Activated CD4-positive, alpha-beta T cell treated with anti-CD3 and anti-CD28 coated beads for 48 hours (primary cell): ENCODE results near the gene AUTS2.
A peak's percentile ranks its signal among the peaks of the same experiment; 100 is the strongest.
"Not testable (repeated sequence)": the region's sequence is repeated elsewhere in the genome, so short reads cannot be mapped to it uniquely, and the experiment has no call there.

Experiments
- DNase-seq: peaks from one replicate; pipeline ENCODE4 v3.0.0-alpha.2; 2020

AUTS2 gene

DNA sequence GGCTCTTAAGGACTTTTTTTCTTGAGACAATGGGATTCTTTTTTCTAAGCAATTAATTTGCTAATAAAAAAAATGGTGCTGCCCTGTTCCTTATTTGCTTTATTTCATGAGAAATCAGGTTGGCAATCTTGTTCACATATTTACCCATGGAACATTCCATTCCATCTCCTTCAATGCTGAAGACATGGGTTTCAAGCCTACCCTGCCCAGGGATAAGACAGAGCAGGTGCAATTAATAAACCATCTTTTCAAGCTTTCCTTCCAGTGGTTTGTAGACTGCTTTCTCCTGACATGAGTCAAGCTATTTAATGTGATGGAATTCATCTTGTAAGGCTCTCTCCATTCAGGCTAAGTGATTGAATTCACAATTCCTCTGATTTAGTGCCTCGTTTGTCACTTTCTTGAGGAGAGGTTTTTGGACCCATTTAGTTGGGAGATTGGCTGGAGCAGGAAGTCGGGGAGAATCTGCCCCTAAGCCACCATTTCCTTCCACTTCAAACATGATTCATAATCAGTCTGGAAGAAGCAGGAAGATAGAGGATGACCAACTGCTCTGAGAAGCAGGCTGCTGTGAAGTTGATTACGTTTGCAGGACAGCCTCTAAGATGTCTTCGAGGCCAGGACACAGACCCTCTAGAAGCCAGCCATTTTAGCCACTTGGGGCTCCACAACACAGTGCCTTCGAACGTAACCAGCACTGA is 981.3 kb downstream of the AUTS2 start:
- no peak for DNase-seq

DNA sequence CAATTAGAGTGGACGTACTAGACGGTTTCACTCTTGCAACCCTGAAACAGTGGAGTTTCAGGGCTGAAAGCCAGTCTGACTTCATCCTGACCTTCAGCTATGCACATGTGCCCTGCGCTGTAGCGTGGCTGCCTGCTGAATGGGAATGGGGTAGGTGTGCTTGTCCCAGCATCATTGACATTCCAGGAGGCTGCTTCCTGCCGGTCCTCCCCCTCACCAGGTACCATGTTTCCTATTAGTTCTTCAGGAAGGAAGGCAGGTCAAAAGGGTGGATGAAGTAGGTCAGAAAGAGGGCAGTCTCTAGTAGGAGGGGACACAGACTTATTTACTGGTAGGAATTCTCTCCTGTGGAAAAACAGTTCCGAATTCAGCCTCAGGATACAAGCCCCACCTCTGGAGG is 981.9 kb downstream of the AUTS2 start:
- no peak for DNase-seq

DNA sequence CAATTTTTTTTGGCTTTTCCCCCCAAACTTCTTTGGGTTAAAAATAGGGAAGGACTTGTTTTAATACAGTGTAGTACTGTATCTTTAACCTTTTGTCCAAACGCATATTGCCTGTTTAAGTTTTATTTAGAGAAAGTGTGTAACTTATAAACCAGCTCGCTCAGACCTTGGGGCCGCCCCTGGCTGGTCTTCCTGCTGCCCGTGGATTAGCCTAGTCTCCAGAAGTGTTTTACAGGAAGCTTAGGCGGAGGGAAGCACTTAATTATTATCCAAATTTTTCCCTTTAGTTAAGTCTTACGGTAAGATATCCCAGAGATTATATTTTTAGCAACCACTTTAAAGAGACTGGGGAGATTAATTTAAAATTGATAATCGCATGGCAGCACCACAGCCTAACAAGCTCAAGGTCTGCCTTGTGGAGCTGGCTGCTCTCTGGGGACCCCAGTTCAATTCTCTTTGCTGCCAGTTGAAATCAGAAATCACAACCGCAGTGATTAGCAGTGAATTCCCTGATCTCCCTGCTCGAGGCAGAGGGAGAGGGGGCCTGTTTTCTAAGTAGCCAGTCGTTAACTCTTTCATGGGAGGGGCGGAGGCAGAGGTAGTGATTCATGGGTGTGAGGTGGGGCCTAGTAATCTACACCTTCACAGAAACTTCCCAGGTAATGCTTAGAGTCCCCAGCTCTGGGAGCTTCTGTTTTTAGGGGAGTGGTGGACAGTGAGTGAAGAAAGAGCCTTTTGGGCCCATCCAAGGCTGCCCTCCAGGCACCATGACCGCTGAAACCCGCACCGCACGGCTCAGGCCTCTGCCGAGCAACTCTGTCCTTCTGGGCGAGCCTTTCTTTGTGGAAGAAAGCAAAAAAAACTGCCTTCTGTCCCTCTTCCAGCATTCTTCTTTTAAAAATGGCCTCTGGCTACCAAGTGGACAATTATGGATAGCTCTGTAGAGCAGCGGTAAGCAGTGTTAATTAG is 984.9 kb downstream of the AUTS2 start:
- DNase-seq = no peak

DNA sequence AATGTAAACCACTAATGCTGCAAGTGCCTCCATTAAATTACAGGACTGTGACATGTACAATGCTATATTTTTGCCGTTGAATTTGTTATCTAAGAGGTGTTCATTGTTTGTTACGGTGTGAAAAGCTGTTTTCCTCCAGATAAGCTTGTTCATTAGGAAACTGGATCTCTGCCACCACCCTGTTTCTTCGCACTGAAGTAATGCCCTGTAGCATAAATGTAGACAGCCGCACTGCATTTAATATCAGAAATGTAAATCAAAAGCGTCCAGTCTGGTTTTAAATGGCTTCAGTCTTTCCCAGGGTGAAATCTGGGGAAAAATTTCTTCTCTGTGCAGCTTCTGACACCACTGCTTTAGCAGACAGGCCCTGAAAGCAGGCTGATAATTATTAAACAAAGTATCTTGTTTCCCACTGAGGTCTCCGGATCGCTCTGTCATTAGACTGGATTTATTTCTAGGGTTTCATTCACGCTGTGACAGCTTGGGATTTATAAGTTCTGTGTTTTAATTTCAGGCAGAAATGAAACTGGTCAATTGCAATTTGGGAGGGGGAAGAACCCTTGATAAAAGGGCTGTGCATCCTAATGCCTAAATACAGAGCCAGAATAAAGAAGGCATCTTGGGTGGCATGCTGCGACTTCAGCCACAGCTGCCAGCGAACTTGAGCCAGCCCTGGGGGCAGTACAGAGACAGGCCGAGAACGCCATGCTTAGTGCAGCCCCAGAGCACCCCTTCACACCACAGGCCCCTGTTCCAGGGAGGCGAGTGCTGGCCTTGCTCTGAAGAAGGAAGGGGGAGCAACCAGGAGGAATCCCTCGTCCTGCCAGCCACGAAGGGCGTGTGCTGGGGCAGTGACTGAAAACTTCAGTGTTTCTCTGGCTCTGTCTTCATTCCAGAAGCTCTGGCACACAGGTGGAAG is 985.9 kb downstream of the AUTS2 start:
- DNase-seq = no peak

DNA sequence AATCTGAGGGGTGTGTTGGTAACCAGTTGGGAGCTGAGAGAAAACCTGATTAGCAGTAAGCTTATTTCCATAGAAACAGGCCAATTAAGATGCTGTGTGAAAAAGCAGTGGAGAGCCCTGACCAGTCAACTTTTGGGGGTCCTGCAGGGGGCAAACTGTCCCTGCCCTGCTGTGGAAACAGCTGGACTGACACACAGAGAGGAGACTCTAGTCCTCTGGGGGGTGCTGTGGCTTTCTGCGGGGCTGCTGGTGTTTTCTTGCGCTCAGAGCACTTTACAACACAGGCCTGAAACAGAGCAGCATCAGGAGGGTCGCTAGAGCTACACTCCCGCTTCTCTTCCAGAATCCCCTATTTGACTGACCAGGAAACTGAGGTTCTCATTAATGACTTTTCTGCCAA is 986.8 kb downstream of the AUTS2 start:
- DNase-seq = no peak

DNA sequence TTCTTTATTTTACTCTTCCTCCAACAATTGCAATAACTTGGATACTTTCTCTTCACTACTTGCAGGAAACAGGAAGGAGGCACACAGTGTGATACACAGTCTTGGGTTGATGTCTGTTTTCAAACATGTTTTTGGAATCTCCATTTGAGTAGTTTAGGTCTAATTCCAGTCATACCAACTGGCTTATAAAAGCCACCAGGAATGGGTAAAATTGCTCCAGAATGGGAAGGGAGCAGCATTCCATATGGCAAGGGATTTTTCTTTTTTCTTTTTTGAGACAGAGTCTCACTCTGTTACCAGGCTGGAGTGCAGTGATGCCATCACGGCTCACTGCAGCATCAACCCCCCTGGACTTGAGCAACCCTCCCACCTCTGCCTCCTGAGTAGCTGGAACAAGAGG is 988.5 kb downstream of the AUTS2 start:
- DNase-seq = no peak

DNA sequence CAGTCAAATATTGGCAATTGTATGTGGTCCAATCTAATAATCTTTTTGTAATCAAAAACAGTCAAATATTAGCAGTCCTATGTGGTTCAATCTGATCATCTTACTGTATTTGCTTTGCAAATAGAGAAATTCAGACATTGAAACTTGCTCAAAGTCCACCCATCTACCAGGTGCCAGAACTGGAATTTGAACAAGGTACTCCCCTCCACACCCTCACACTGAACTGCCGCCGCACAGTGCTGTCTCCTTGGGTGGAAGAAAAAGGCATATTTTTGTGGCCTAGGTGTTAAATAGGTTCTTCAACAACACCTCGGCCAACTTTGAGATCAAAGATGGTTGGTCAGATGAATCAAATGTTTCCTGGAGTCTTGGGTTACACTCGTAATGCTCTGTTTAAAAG is 989.5 kb downstream of the AUTS2 start:
- no peak for DNase-seq

DNA sequence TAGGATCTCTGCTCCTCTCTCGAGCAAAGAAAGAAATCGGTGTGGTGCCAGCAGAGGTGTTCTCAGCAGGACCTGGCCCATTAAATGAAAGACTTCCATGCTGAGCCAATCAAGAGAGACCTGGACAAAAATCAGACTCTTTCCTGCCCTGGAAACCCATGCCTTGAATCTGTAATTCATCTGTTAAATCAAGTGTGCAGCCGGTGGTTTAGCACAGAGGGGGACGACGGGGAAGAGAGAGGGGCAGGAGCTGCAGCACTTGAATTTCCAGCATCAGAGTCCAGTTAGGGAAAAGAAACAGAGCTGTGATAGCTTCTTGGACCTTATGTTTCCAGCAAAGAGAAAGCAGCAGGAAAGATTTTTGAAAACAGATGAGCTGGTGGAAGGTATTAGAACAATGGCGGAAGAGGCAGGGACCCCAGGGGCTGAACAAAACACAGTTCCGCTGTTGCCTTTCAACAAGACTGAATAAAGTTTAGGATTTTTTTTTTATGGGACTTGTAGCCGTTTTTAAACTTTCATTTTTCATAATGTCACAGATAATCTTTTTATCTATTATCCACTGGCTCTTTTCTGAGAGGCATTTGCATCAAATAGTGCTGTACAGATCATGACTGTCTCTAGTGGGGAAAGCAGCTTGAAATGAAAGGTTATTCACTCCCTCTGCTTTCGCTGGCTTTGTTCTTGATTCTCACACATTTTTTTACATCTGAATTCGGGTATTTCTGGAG is 990.1 kb downstream of the AUTS2 start:
- DNase-seq = no peak

DNA sequence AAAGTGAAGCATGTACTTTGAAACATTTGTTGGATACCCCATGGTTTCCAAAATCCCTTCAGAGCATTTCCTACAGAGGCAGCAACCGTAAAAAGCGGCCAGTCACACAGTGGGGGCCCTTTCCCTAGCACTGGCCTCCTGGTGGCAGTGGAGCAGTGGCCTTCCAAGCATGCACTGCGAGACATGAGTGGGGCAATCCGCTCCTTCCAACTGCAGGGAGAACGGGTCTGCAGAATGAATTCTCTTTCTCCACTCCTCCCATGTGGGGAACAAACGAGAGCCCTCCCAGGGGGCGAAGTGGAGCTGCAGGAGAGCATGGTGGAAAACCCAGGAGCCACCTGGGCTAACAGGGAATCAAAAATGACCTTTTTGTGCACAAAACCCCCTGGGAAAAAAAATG is 990.7 kb downstream of the AUTS2 start:
- no peak for DNase-seq

DNA sequence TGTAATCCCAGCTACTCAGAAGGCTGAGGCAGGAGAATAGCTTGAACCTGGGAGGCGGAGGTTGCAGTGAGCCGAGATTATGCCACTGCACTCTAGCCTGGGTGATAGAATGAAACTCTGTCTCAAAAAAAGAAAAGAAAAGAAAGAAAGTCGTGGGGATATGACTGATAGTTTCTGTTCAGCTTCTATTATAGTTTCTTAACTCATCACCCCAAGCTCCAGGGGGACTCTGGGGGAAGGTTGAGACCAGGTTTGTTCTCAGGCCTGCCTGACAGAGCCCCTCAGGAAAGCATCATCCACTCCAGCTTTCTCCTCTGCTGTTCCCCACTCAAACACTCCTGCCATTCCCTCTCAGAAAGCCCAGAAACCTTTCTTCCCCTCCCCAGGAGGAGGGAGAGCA is 991.3 kb downstream of the AUTS2 start:
- DNase-seq = no peak

DNA sequence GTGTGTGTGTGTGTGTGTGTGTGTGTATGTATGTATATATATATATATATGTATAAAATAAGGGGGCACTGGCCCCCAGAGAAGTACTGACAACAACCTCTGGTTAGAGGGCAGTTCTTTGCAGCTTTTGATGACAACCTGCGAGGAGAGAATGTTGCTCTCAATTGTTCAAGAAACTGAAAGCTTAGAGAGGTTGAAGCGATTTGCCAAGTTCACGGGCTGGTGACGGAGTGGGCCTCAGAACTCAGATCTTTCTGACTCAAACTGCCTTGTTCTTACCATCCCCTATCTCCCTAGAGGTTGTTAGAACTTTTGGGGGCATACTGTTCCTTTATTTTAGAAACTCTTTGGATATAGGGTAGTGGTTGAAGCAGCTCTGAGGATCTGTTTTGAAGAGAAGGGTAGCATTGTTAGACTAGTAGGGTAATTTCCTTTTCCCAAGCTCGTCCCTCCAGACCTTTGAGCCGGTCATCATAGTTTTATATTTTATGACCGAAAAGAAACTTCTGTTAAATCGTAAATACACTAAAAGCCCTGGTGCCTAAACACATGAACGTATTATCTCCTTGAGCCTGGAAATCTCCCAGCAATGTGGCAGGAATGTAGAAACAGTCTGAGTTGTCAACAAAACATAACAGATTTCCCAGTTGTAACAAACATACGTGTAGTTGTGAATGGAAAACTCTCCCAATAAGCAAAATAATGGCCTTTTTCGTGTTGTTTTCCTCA is 992.0 kb downstream of the AUTS2 start:
- DNase-seq = no peak

DNA sequence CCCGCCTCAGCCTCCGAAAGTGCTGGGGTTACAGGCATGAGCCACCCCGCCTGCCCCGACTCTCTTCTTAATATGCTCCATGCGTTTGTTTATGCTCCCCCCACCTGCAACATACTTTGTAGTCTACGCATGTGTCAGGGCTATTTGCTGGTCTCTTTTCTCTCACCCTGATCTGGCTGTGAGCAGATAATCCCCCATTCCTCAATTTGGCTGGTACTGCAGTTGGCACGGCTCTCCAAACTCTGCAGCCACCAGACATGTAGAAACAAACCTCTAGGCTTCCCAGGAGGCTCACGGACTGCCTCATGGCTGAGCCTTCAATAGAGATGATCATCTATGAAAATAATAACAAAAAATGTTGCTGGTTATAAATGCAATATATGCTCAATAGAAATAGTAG is 993.4 kb downstream of the AUTS2 start:
- DNase-seq = no peak

DNA sequence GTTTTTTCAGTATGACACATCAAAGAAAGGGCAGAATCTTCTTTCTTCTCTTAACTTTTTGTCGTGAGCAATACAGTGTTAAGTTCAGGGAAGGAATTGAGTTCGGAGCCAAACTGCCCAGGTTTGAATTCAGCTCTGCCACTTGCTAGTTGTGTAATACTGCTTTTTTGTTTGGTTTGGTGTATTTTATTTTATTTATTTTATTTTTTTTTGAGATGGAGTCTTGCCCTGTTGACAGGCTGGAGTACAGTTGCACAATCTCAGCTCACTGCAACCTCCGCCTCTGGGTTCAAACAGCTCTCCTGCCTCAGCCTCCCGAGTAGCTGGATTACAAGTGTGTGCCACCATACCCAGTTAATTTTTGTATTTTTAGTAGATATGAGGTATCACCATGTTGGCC is 993.9 kb downstream of the AUTS2 start:
- DNase-seq = no peak

DNA sequence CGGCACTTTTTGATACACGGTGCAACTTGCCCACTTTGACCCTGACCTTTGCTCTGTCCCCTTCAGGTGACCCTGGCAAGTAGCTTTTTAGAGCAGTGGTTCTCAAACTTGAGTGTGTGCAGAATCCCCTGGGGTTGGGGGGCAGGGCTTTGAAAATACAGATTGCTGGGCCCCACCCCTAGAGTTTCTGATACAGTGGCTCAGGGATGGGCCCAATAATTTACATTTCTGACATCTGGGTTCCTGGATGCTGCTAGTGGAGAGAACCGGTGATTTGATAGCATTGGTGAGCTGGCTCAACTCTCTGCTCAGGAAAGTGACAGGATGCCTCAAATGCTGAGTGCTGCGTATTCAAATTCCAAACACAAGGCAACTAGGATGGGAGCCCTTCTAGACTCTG is 995.9 kb downstream of the AUTS2 start:
- no peak for DNase-seq

DNA sequence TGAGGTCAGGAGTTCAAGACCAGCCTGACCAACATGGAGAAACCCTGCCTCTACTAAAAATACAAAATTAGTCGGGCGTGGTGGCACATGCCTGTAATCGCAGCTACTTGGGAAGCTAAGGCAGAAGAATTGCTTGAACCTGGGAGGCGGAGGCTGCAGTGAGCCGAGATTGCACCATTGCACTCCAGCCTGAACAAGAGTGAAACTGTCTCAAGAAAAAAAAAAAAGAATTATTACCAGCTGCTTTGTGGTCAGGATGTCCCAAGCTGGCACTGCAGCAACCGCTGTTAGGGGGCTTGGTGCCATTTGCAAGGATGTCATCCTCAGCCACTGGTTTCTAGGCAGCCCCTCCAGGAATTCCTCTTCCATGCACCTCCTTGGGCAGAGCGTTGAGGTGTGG is 996.6 kb downstream of the AUTS2 start:
- DNase-seq = not testable (repeated sequence)

DNA sequence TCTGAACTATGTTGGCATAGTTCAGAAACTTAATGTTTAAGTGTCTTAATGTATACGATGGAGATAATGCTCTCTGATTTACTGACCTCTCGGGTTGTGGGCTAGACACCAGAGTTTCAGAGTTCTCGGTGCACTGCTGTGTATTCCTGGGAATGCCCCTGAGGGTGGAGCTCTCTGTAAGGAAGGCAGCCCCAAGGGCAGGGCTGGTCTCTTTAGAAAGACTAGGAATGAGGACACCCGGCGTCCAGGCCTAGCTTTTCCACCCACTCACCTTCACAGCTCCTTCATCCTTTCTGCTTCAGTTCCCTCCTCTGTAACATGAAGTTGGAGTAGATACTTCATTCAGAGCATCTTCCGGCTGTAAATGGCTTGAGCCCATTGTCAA is 997.1 kb downstream of the AUTS2 start:
- no peak for DNase-seq

DNA sequence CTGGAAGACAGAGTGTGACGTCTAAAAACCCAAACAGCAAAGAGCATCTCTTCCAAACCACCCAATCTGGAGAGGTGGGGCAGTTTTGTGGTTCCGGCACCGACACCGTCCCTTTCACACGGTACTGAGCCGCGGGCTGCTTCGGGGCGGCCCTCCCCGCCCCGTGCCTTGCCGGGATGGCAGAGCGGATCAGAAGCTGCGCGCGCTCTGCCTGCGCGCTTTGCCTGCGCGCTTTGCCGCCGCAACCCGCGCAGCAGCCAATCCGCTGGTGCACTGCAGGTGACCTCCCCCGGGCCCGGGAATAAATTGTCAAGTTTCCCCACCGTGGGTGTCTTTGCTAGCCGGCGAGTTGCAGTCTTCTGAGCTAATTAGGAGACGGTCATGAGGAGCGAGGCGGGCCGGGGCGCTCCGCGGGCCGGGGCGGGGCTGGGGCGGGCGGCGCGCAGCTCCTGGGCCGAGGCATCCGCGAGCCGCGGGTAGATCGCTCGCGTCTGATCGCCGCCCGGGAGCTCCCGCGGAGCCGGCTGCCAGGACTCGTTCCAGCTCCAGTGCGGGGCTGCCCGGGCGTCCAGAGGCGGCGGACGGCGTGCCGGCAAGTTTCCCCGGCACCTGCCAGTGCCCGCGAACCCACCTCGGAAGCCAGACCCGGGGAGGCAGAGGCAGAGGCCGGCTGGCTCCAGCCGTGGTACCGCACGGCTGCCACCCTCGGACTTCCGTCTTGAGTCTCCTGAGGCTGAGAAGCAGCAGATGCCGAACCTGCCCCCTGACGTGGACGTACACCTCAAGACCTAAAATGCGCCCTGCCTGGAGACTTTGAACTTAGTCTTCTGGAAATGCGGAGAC is 997.7 kb downstream of the AUTS2 start:
- DNase-seq = peak; percentile 9

DNA sequence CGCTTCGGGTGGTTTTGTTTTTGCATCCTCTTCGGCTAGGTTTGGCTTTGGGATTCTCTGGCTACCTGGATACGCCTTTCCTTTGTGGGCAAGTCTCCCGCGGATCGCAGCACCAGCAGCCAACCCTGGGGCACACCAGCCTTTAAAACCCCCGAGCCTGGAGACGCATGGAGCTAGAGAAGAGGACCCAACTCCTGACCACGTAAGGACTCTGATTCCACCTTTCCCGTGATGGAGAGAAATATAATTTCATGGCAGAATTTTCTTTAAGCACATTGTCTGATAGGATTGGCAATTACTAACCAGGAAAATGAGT is 998.3 kb downstream of the AUTS2 start:
- DNase-seq = no peak

DNA sequence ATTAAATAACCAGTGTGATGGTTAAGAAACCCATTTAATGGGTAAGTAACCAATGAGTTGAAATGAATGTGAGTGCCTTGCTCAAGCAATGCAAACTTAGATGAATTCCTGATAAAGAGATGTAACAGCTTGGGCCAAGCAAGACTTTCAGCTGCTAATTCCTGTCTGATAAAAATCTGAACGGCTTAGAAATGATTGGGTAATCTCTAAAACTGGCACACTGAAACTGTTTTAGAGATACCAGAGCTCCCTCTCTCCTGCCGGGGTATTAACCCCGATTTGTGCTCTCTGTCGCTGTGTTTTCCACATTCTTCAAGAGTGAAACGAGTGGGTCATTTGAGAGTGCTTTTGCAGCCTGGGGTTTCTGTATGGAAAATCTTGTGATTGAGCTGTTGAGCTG is 998.8 kb downstream of the AUTS2 start:
- no peak for DNase-seq

DNA sequence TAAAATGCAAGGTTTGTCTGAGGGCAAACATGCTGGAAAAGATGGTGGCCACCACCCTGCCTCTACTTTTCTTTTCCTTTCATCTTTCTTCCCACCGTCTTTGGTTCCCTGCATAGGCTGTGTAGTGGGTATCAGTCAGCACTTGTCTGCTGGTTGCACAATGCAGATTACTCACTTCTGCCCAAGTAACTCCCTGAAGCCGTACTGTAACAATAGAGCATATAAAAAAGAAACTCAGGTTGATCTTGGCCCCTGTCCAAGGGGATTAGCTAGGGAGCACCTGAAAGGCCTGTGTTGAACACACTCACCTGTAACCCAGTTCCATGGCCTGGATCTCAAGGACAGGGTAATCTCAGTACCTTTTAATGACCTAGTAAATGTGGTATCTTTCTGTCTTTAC is 1000.7 kb downstream of the AUTS2 start:
- DNase-seq = no peak
